HUES64 (cell line): ENCODE data around the gene KRTCAP2.
"Not testable (repeated sequence)": the region's sequence is repeated elsewhere in the genome, so short reads cannot be mapped to it uniquely, and the experiment has no call there.

Experiments
- H3K27ac ChIP-seq: 2 replicates; pipeline ENCODE4 v1.7.0; 2013; ENCODE audit warnings: low read depth, low read length, inconsistent platforms
- H3K27me3 ChIP-seq: 2 replicates; pipeline ENCODE4 v1.6.1; 2013; ENCODE audit warnings: mild to moderate bottlenecking, low read length; ENCODE audit not compliant: insufficient read depth
- H3K36me3 ChIP-seq: 2 replicates; pipeline ENCODE4 v1.6.1; 2013; ENCODE audit warnings: mild to moderate bottlenecking, low read length; ENCODE audit not compliant: insufficient read depth
- H3K4me1 ChIP-seq: 2 replicates; pipeline ENCODE4 v1.6.1; 2013; ENCODE audit warnings: mild to moderate bottlenecking, low read length, moderate library complexity; ENCODE audit not compliant: insufficient read depth
- H3K4me3 ChIP-seq: 2 replicates; pipeline ENCODE4 v1.5.1; 2013; ENCODE audit warnings: mild to moderate bottlenecking, low read length, moderate library complexity
- H3K9ac ChIP-seq: 2 replicates; pipeline ENCODE4 v1.6.1; 2013; ENCODE audit warnings: mild to moderate bottlenecking, low read depth, low read length
- H3K9me3 ChIP-seq: 2 replicates; pipeline ENCODE4 v1.6.1; 2013; ENCODE audit warnings: low read depth, low read length; ENCODE audit not compliant: insufficient read depth
- WGBS: fragments of 150-250, 120-280 bp; methylation state at CpG from one replicate; pipeline ENCODE4 v1.1.7; 2013; ENCODE audit warnings: missing lambda C conversion rate; 5-methylcytosine and 5-hydroxymethylcytosine counted together

Gene KRTCAP2

GRCh38 chr1:155189926-155190325 is 16.8 kb upstream of the KRTCAP2 start:
- not testable (repeated sequence) for H3K9me3 ChIP-seq, H3K27me3 ChIP-seq, H3K9ac ChIP-seq, H3K4me3 ChIP-seq, H3K36me3 ChIP-seq, H3K27ac ChIP-seq
- H3K4me1 ChIP-seq = peaks cover 13% of the 10 kb centered on the region
- 98% methylated on average over 22 of the region's 45 CpGs for WGBS

GRCh38 chr1:155188268-155188667 is 15.2 kb upstream of the KRTCAP2 start:
- Histone ChIP-seq H3K4me3 (no peak overlapping the region), H3K27ac (no peak overlapping the region)
- WGBS = 91% methylated on average over 14 of the region's 14 CpGs

GRCh38 chr1:155187456-155187891 is 14.4 kb upstream of the KRTCAP2 start:
- Histone ChIP-seq H3K4me3 (no peak overlapping the region), H3K27me3 (no peaks in the 10 kb centered on the region), H3K9ac (no peak overlapping the region), H3K4me1 (peaks cover 10% of the 10 kb centered on the region), H3K36me3 (peaks cover 6% of the 10 kb centered on the region; the same call in 1 of the 2 replicates), H3K9me3 (no peaks in the 10 kb centered on the region), H3K27ac (no peak overlapping the region)
- 89% methylated on average over 16 of the region's 16 CpGs for WGBS

More at GRCh38 chr1:155188268-155188667, 15.2 kb upstream of the KRTCAP2 start:
- H3K9me3 ChIP-seq = no peaks in the 10 kb centered on the region
- no peak overlapping the region for H3K9ac ChIP-seq
- H3K27me3 ChIP-seq = no peaks in the 10 kb centered on the region
- peaks cover 13% of the 10 kb centered on the region for H3K4me1 ChIP-seq
- H3K36me3 ChIP-seq = peaks cover 6% of the 10 kb centered on the region; the same call in 1 of the 2 replicates

GRCh38 chr1:155186794-155187455 is 13.8 kb upstream of the KRTCAP2 start:
- WGBS = 89% methylated on average over 14 of the region's 14 CpGs
- H3K36me3 ChIP-seq = peaks cover 10% of the 10 kb centered on the region; the same call in 1 of the 2 replicates
- H3K9ac ChIP-seq = no peak overlapping the region

GRCh38 chr1:155186067-155186793 is 13.1 kb upstream of the KRTCAP2 start:
- 90% methylated on average over 5 of the region's 8 CpGs for WGBS
- Histone ChIP-seq H3K27me3 (no peaks in the 10 kb centered on the region), H3K27ac (no peak overlapping the region), H3K9me3 (no peaks in the 10 kb centered on the region), H3K4me3 (no peak overlapping the region), H3K9ac (no peak overlapping the region), H3K36me3 (peaks cover 17% of the 10 kb centered on the region; the same call in 1 of the 2 replicates), H3K4me1 (peaks cover 6% of the 10 kb centered on the region)

More at GRCh38 chr1:155186794-155187455, 13.8 kb upstream of the KRTCAP2 start:
- H3K27ac ChIP-seq = no peak overlapping the region
- H3K4me1 ChIP-seq = peaks cover 6% of the 10 kb centered on the region
- no peaks in the 10 kb centered on the region for H3K9me3 ChIP-seq
- H3K4me3 ChIP-seq = no peak overlapping the region
- no peaks in the 10 kb centered on the region for H3K27me3 ChIP-seq

- Histone ChIP-seq H3K9ac (no peak overlapping the region), H3K27ac (no peak overlapping the region)
These were observed 12.6 kb upstream of the KRTCAP2 start for GRCh38 chr1:155185783-155186066.

GRCh38 chr1:155184835-155185782 is 12.0 kb upstream of the KRTCAP2 start:
- Histone ChIP-seq H3K4me1 (peaks cover 6% of the 10 kb centered on the region), H3K36me3 (peaks cover 21% of the 10 kb centered on the region), H3K4me3 (no peak overlapping the region)

More at GRCh38 chr1:155185783-155186066, 12.6 kb upstream of the KRTCAP2 start:
- Histone ChIP-seq H3K27me3 (no peaks in the 10 kb centered on the region), H3K4me1 (peaks cover 6% of the 10 kb centered on the region), H3K4me3 (no peak overlapping the region), H3K9me3 (no peaks in the 10 kb centered on the region), H3K36me3 (peaks cover 21% of the 10 kb centered on the region; the same call in 1 of the 2 replicates)
- 88% methylated on average over 6 of the region's 6 CpGs for WGBS

GRCh38 chr1:155184351-155184811 is 11.3 kb upstream of the KRTCAP2 start:
- Histone ChIP-seq H3K4me1 (peaks cover 6% of the 10 kb centered on the region), H3K27me3 (no peaks in the 10 kb centered on the region), H3K27ac (no peak overlapping the region), H3K36me3 (peaks cover 28% of the 10 kb centered on the region), H3K9ac (no peak overlapping the region), H3K9me3 (no peaks in the 10 kb centered on the region), H3K4me3 (no peak overlapping the region)
- 94% methylated on average over 4 of the region's 4 CpGs for WGBS

More at GRCh38 chr1:155184835-155185782, 12.0 kb upstream of the KRTCAP2 start:
- Histone ChIP-seq H3K27ac (no peak overlapping the region), H3K9me3 (no peaks in the 10 kb centered on the region), H3K9ac (no peak overlapping the region), H3K27me3 (no peaks in the 10 kb centered on the region)
- 89% methylated on average over 21 of the region's 21 CpGs for WGBS

GRCh38 chr1:155183775-155184221 is 10.7 kb upstream of the KRTCAP2 start:
- Histone ChIP-seq H3K9me3 (no peaks in the 10 kb centered on the region), H3K27me3 (no peaks in the 10 kb centered on the region), H3K4me3 (no peak overlapping the region), H3K4me1 (peaks cover 6% of the 10 kb centered on the region), H3K36me3 (peaks cover 34% of the 10 kb centered on the region), H3K27ac (no peak overlapping the region), H3K9ac (no peak overlapping the region)
- WGBS = 95% methylated on average over 20 of the region's 20 CpGs

- Histone ChIP-seq H3K9me3 (no peaks in the 10 kb centered on the region), H3K27me3 (no peaks in the 10 kb centered on the region), H3K4me3 (no peak overlapping the region), H3K27ac (no peak overlapping the region), H3K36me3 (peaks cover 49% of the 10 kb centered on the region), H3K4me1 (peaks cover 6% of the 10 kb centered on the region), H3K9ac (no peak overlapping the region)
- WGBS = 98% methylated on average over 7 of the region's 7 CpGs
These were observed 9.0 kb upstream of the KRTCAP2 start for GRCh38 chr1:155182052-155182550.
